HepG2 (cell line): ENCODE results near the gene RIBC1.

Experiments used
- CTCF ChIP-seq: sonication (generic); formaldehyde crosslinking; IDR thresholded peaks from 2 replicates; pipeline ENCODE4 v1.5.0; 2020; ENCODE audit warnings: mild to moderate bottlenecking, missing genetic modification reagents, moderate library complexity
- FOSL1 ChIP-seq: sonication (generic); formaldehyde crosslinking; IDR thresholded peaks from 2 replicates; pipeline ENCODE4 v1.9.0; 2021; ENCODE audit warnings: missing genetic modification reagents, borderline replicate concordance
- PBX3 ChIP-seq: sonication (generic); formaldehyde crosslinking; IDR thresholded peaks from 2 replicates; pipeline ENCODE4 v1.8.1; 2023; ENCODE audit warnings: missing genetic modification reagents, inconsistent platforms, borderline replicate concordance
- USF2 ChIP-seq, 2 experiments: sonication (generic) in 1 of 2; formaldehyde crosslinking in 1 of 2; IDR thresholded peaks; 2 replicates each; pipeline versions ENCODE4 v1.5.1 to v1.6.1; 2011 to 2020; ENCODE audit warnings: borderline replicate concordance in 1 of 2, low read depth in 1 of 2, low read length in 1 of 2, mild to moderate bottlenecking in 1 of 2, missing genetic modification reagents in 1 of 2, moderate library complexity in 1 of 2
- ZBTB42 ChIP-seq: sonication (generic); formaldehyde crosslinking; IDR thresholded peaks from 2 replicates; pipeline ENCODE4 v1.5.0; 2020; ENCODE audit warnings: mild to moderate bottlenecking, missing genetic modification reagents
- ZNF230 ChIP-seq: sonication (generic); formaldehyde crosslinking; IDR thresholded peaks from 2 replicates; pipeline ENCODE4 v1.4.0; 2020; ENCODE audit warnings: mild to moderate bottlenecking, missing genetic modification reagents
- ZNF343 ChIP-seq: sonication (generic); formaldehyde crosslinking; IDR thresholded peaks from 2 replicates; pipeline ENCODE4 v1.4.0; 2020; ENCODE audit warnings: mild to moderate bottlenecking, missing genetic modification reagents
- ZNF441 ChIP-seq: sonication (generic); formaldehyde crosslinking; IDR thresholded peaks from 2 replicates; pipeline ENCODE4 v1.7.0; 2021; ENCODE audit warnings: missing genetic modification reagents, borderline replicate concordance
- ZNF567 ChIP-seq: sonication (generic); formaldehyde crosslinking; IDR thresholded peaks from 2 replicates; pipeline ENCODE4 v1.8.1; 2023; ENCODE audit warnings: mild to moderate bottlenecking, missing genetic modification reagents, borderline replicate concordance
- ZNF615 ChIP-seq: sonication (generic); formaldehyde crosslinking; IDR thresholded peaks from 2 replicates; pipeline ENCODE4 v1.5.0; 2020; ENCODE audit warnings: mild to moderate bottlenecking, missing genetic modification reagents, borderline replicate concordance
- ZNF776 ChIP-seq: sonication (generic); formaldehyde crosslinking; IDR thresholded peaks from 2 replicates; pipeline ENCODE4 v1.4.0; 2020; ENCODE audit warnings: mild to moderate bottlenecking, missing genetic modification reagents

- TF ChIP-seq FOSL1 (no peak), CTCF (no peak), ZNF441 (no peak), ZNF776 (no peak), ZNF230 (CRISPR knock-in tag) (no peak), ZBTB42 (CRISPR knock-in tag) (no peak), ZNF567 (CRISPR knock-in tag) (no peak), ZNF615 (no peak), ZNF343 (no peak), USF2 (IDR thresholded peaks at IDR 0.05; ENCODE audit: low read depth, low read length) (no peak), USF2 (CRISPR knock-in tag; IDR thresholded peaks at IDR 0.05; ENCODE audit: borderline replicate concordance) (no peak), PBX3 (CRISPR knock-in tag) (no peak)
Measured at GRCh38 chrX:53447441-53447840, 24.8 kb downstream of the RIBC1 start.
